M059J (cell line): ENCODE data around the gene KPNB1. TPM values are rescaled to one million over a fixed set of nuclear protein-coding genes. Genes with fewer than 3 reads are reported as not detected.

Experiments
- DNase-seq: peaks from one replicate; pipeline ENCODE4 v3.0.0-alpha.2; 2012; ENCODE audit warnings: low read depth
- total RNA-seq: library from RNA; depleted of rRNA; stranded (reverse); fragments of >200 nt; shearing (Covaris generic); gene quantifications from 2 replicates; pipeline ENCODE4 v1.2.3, GENCODE V29; 2014

The KPNB1 gene
- total RNA-seq, 1 experiment from 2014 or later, result 297 TPM

DNA sequence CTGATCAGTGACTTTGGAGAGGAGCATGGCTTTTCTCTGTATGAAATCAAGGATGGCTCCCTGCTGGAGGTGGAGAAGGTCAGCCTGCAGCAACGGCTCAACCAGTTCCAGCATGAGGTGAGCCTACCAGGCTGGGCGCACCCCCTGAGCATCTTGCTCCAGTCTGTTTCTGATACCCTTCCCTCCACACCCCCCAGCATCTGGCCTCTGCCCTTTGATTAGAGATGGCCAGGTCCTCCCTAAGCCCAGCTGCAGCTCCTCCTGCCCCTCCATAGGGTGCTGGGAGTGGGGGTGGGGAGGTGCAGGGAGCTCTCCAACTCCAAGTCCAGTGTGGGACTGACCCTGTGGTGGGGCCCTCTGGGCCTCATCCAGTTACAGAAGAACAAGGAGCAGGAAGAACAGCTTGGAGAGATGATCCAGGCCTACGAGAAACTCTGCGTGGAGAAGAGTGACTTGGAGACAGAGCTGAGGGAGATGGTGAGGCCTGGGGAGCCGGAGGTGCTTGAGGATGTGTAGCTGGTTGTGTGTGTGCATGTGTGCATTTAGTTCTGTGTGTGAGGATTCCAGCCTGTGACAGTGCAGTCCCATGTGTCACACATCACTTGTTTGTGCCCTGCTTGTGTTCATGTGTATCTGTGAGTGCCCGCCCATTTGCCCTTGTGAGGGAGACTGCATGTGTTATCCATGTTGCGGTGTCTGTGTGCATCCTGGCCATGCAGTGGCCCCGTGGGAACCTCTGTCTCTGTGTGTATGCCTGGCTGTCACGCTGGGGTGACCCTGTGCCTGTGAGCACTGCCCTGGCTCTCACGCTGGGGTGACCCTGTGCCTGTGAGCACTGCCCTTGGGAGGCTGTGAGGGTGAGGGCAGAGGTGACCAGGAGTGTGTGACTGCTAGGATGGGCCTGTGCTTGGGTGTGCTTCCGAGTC, 47.3 kb downstream of the KPNB1 start:
- DNase-seq, result no peak

DNA sequence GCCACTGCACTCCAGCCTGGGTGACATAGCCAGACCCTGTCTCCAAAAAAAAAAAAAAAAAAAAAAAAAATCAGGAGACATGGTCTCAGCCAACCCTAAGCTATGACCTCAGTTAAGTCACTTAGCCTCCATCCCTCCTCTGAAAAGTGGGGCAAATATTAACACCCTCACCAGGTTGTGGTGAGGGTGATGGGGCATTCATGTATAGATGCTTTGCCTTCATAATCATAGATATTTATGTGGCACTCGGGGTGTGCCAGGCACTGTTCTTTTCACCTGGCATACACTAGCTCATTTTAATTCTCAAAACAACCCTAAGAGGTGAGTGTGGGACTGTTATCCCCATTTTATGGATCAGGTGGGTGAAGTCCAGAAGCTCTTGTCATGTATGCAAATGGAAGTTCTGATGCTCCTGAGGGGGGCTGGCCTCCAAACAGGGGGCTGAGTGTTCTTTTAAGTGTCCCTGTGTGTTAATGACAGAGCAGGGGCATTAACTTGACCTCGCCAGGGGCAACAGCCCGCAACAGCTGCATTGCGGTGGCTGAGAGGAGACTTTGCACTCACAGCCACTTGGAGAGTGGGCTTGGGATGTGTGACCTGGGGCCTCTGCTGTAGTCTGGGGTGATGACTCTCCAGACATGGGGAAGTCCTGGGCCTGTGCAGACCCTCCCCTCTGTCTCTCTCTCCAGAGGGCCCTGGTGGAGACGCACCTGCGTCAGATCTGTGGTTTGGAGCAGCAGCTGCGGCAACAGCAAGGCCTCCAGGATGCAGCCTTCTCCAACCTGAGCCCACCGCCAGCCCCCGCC, 48.4 kb downstream of the KPNB1 start:
- DNase-seq, result no peak

DNA sequence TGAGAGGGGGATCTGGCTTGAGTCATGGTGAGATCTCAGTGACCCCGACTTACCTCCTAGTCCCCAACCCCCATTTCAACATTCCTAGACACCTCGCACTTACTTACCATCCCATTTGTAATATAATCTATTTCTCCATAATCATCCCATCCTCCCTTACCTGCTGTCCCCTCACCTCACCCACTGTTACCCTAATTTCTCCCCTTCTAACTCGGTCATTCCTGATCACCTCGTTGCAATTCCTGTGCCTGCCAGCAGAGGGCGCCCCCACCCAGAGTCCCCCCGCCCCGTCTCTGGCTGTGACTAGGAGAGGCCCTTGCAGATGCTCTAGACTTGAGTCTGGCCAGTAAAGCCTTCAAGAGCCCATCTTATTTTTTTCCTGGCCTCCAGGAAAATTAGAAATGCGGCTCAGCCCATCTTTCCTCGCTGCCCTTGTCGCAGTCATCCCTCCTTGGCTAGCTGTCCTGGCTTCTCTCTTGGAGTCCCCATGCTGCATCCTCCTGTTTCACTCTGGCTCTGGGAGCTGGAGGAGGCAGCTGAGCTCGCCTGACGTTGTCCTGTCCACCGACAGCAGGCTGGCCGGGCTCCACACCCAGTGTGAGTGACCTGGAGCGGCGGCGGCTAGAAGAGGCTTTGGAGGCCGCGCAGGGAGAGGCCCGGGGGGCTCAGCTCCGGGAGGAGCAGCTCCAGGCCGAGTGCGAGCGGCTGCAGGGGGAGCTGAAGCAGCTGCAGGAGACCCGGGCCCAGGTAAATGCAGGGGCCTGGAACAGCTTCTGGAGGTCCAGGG, 49.2 kb downstream of the KPNB1 start:
- DNase-seq, result peak; percentile 53

DNA sequence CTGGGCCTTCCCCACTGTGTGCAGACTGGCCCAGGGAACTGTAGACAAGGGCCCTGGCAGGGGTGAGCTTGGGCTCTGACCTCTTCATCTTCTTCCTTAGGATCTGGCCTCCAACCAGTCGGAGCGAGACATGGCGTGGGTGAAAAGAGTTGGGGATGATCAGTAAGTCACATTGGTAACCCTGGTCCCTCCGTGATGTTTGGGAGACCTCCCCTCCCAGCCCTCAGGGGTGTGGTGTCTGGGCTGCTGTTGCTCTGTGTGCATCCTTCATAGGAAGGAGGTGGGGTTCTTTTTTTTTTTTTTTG, 49.8 kb downstream of the KPNB1 start:
- DNase-seq, result no peak

DNA sequence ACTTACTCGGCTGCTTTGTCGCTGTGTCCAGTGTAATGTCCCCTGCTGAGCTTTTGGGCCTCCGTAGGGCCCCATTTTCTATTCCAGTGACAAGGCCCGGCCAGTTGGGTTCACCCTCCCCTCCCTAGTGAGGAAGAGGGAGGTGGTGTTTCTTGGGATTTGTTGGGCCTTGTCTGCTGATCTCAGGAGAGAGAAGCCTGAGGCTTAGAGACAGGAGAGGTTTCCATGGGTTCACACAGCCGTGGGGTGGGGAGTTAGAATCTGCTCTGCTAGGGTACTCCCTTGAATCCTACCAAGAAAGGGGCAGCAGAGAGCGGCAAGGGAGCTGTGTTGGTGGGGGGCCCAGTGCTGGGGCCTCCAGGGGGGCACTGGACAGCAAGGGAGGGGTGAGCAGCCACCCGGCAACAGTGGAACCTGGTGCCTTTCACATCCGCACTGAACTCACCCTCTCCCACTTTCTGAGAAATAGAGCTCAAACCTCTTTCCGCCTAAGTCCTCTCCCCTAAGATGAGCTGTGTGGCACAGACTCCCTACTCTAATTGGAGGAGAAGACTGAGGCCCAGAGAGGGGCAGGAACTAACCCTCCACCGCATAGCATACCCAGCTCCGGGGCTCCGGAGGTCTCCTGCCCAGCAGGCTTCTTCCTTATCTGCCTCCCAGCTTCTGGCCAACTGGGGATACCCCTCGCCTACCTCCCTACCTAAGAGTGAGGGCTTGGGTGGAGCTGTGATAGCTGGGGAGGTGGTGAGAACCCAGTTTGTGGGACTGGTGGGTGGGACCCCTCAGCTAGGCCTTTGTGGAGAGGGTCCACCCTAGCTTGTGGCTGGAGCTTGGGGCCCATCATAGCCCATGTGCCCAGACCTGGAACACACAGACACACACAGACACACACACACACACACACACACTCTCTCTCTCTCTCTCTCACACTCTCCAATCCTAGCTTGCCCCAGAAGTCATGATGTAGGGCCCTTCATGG, 51.0 kb downstream of the KPNB1 start:
- DNase-seq, result no peak

DNA sequence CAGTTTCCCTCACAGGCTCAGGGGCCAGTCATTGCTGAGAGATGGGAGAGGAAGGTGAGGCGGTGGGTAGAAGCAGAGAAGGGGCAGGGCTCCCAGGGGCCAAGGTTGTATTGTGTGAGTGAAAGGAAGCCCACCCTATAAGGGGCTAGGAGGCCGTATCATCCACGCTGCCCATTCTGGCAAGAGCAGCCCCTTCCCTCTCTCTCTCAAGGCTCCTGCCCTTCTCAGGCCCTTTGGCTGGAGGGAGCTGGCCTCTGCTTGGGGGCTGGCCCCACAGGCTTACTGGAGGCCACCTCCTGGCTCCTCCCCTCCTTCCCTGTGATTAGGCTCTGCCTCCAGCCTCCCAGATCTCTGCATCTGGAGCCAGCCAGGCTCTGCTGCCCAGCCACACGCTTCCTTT, 51.9 kb downstream of the KPNB1 start:
- DNase-seq, result no peak

DNA sequence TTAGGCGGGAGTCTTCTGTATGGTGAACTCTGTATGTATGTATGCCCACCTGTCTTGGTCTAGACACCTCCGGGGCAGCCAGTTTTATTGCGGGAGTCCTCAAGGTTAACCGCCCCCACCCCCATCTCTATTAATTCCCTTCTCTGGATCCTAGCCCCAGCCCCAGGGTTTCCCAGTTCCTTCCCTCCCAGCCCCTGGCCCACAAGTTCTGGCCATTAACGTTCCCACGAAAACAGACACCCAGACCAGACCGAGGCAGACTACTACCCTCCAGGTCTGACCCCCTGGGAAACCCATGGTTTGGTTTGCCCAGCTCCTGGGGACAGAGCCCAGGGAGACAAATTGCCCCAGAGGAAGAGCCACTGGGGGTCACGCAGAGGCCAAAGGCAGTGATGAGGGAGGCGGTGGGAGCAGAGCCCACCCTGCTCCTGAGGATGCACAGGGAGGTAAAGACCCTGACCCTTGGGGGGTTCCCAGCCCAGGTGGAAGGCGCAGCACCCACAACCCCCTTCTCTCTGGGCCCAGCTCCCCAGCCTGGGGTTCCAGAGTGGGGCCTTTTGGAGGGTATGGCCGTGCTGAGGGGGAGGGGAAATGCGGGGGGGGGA, 52.8 kb downstream of the KPNB1 start:
- DNase-seq, result no peak

DNA sequence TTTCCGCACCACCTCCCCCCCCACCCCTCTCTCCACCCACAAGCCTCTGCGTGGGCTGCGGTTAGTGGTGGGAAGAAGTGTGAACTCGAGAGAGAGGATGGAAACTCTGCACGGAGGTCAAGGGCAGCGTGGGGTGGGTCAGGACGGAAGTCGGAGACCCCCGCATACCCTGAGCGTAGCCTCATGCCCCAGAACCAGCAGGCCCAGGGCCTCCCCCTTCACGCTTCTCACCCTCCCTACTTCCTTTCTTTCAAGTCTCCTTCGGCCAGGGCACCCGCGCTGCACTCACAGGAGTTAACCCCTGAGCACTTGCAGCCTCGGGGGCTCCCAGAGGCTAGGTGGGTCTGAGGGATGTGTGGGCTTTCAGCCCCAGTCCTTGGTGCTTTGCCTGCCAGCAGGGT, 53.5 kb downstream of the KPNB1 start:
- no peak for DNase-seq

DNA sequence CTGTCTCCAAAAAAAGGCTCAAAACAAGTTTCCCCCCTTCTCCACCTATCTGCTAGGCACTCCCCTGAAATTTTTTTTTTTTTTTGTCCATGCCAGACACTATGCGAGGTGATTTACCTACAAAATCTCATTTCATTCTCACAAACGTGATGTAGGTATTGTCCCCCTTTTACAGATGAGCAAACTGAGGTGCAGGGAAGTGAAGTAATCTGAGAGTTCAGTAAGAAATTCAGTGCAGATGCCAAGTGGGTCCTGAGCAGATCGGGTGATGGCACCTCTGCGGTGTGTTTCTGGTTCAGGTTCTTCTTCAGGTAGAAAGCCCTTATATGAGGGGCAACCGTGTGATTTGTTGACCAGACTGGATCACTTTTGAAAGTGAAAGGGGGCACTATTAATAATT, 54.0 kb downstream of the KPNB1 start:
- DNase-seq, result no peak

DNA sequence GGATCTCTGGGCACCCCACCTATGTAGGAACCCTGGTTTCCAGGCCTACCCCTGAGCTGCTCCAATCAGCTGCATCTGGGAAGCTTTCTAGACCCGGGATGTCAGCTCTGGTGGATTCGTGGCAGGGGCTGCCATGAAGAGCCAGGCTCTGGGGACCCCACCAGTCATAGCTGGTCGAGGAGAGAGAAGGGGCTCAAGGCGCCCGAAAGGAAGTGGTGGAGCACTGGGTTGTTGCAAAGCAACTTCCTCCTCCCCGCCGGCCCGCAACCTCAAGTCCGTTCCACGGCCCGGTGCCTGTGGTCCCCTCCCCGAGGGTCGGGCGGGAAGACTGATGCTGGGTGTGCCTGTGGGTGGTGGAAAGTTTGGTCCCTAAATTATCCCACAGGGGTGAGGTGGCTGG, 54.4 kb downstream of the KPNB1 start:
- no peak for DNase-seq

DNA sequence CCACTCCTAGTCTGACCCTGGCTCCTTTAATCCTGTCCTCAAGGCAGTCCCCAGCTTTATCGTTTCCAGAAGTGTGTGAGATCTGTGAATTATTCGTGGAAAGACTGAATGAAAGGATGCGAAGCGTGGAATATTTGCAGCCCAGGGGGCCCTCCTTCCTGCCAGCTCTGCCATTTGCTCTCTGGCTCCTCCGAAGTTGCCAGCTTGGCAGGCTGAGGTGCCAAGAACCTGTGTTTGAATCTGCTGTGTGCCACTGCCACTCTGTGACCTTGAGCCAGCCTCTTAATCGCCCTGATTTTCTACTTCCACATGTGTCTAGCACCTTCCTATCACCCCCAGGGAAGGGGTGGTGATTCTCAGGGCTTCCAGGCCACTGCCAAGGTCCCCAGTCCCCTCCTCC, 55.0 kb downstream of the KPNB1 start:
- no peak for DNase-seq

DNA sequence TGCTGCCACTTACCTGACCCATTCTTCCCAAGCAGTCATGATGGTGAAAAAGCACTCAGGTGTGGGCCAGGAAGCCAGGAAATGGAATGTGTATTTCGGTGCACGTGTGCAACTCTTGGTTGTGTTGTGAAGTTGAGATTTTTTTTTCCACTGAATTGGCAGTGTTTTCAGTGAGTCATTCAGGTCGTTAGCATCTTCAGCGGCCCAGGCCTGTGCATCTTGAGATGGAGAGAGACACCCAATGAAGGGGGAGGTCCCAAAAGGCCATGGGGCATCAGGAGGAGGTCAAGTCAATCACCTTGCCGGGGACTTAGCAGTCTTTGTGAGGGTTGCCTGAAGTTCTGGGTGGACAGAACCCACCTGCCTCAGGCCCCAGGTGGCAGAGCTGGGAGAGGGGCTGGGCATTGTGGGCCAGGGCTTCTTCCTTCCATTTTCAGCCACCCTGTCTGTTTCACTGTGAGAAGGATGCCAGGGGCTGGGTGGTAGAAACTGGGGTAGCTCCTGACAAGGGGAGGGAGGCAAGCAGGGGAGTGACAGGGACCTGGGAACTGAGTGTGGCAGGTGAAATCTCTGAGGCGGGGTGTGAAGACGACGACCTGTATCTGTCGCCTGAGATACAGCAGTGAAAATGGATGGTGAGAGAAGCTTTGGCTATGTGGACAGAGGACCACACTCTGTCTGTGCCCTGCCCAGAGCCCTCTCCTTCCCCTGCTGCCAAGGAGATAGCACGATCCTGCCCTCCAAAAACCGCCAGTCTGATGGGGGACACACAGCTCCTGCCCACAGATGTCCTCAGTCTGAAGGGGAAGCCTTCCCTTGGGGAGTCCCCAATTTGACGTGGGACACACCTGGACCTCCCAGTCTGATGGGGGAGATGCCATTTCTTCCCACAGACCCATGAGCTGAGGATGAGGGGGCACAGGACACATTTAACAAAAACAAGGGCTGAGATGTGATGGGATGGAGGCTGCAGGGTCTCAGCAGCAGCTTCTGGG, 56.1 kb downstream of the KPNB1 start:
- no peak for DNase-seq

DNA sequence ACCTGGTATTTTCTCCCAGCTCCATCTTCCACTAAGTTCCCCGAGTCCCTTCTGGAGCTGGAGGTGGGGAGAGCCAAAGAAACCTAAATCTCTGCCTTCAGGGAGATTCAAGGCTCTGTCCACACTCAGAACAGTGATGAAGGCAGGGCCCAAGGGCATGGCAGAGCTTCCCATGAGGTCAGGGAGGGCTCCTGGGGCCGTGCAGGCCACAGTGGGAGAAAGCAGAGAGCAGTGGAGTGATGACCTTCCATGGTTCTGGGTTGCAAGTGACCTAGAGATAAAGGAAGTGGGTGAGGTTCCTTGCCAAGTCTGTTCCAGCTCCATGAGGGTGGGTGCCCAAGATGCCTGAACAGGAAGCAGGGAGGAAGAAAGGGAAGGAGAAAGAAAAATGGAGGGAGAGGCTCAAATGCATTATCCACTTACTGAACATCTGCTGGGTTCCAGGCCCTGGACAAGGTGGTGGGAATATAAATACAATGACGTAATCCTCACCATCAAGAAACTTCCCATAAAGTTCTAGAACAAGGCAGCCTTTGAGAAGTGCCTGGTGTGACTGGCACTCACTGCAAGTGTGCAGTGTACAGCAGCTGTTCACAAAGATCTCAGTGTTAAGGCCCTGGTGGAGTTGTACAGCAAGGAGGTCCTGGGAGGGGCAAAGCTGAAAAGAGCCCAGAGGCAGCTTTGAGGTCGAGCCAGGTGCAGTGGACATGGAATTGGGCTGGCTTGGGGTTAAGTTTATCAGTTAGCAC, 57.5 kb downstream of the KPNB1 start:
- DNase-seq, result no peak

DNA sequence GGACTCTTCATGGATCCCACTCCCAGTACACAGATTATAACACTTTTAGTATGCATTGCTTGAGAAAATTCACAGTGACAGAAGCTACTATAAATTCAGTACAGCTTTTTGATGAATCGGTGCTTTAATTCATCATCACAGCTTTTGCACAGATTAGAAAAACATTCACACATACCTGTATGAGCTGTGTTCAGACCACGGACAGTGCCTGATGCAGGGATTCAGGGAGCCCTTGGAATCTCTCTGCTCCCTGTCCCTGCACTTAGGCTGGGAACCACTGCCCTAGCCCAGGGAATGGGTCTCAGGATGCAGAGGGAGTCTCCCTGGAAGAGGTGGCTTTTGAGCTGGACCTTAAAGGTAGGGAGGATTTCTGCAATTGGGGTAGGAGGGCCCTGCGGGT, 58.2 kb downstream of the KPNB1 start:
- no peak for DNase-seq

DNA sequence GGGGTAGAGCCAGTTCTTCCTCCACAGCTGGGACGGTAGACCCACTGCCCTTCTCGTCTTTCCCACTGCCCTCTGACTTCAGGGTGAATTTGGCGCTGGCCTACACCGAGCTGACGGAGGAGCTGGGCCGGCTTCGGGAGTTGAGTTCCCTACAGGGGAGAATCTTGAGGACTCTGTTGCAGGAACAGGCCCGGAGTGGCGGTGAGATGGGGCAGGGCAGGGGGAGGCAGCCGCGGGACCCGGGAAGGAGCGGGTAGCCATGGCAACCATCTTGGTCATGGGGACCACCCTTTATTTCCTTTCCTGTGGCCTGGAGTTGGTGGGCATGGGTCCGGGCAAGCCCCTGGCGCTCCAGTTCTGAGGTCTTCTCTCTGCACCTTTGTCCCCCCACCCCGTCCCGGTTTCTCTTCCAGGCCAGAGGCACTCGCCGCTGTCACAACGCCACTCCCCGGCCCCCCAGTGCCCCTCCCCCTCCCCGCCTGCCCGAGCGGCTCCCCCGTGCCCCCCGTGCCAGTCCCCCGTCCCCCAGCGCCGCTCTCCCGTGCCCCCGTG, 58.7 kb downstream of the KPNB1 start:
- DNase-seq, result no peak

DNA sequence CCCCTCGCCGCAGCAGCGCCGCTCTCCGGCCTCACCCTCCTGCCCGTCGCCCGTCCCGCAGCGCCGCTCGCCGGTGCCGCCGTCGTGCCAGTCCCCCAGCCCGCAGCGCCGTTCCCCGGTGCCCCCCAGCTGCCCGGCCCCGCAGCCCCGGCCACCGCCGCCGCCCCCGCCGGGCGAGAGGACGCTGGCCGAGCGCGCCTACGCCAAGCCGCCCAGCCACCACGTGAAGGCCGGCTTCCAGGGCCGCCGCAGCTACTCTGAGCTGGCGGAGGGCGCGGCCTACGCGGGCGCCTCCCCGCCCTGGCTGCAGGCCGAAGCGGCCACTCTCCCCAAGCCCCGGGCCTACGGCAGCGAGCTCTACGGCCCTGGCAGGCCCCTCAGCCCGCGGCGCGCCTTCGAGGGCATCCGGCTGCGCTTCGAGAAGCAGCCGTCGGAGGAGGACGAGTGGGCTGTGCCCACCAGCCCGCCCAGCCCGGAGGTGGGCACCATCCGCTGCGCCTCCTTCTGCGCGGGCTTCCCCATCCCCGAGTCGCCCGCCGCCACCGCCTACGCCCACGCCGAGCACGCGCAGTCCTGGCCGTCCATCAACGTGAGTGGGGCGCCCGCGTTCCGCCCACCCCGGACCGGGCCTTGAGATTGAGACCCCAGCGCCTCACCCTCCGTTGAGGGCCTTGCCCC, 59.3 kb downstream of the KPNB1 start:
- DNase-seq, result peak; percentile 42

DNA sequence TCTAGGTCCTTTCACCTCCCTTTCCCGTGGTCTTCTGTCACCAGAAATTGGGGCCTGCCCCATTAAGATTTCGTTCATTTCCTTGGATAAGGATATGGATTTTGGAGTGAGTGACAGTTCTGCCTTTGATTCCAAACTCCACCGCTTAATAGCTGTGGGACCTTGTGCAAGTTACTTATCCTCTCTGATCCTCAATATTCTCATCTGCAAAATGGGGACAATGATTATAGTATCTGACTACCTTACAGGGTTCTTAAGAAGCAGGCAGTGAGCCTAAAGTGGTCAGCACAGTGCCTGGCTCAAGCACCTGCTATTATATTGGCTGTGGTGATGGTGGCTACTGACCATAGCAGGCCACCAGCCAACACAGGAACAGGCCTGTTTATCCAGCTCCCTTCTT, 59.9 kb downstream of the KPNB1 start:
- DNase-seq, result no peak
